Natural killer cell treated with Interleukin-12 subunit alpha and Interleukin-12 subunit beta and Interleukin-15 and Interleukin-18, amount 100 ng/mL, for 72 hours (primary cell): ENCODE measurements around the gene FMN1. TPM values are rescaled to one million over a fixed set of nuclear protein-coding genes. Genes with fewer than 3 reads are reported as not detected.
"Not testable (repeated sequence)": the region's sequence is repeated elsewhere in the genome, so short reads cannot be mapped to it uniquely, and the experiment has no call there.

Experiments
- ATAC-seq, 2 donors: fragments of 150-1000 bp; cut with Tn5 transposase in 1 of 2; sonication (Bioruptor Pico), chemical (Tn5 transposase) in 1 of 2; 2 replicates each; pipeline ENCODE4 v1.10.0; 2021
- DNase-seq: peaks from one replicate; pipeline ENCODE4 v3.0.0; 2022; ENCODE audit warnings: low spot score
- H3K27ac Mint-ChIP-seq, 2 donors: 1 replicate in 1 of 2; 2 replicates in 1 of 2; pipeline ENCODE4 v1.8.0; 2022; ENCODE audit warnings: mixed read lengths in 2 of 2, mild to moderate bottlenecking in 1 of 2, moderate library complexity in 1 of 2
- H3K27me3 Mint-ChIP-seq, 2 donors: 1 replicate in 1 of 2; 2 replicates in 1 of 2; pipeline ENCODE4 v1.8.0; 2022; ENCODE audit warnings: mixed read lengths in 2 of 2
- H3K36me3 Mint-ChIP-seq: one replicate; pipeline ENCODE4 v1.8.0; 2022; ENCODE audit warnings: mixed read lengths
- H3K4me1 Mint-ChIP-seq, 2 donors: 1 replicate in 1 of 2; 2 replicates in 1 of 2; pipeline ENCODE4 v1.8.0; 2022; ENCODE audit warnings: low read depth in 2 of 2, mixed read lengths in 2 of 2, mild to moderate bottlenecking in 1 of 2
- H3K4me3 Mint-ChIP-seq: one replicate; pipeline ENCODE4 v1.8.0; 2022; ENCODE audit warnings: mixed read lengths
- H3K9me3 Mint-ChIP-seq: 2 replicates; pipeline ENCODE4 v1.8.0; 2022; ENCODE audit warnings: mixed read lengths
- total RNA-seq, 2 donors: library from RNA; stranded (reverse); gene quantifications; one replicate each; pipeline ENCODE4 v1.2.3, GENCODE V29; 2022

The FMN1 gene
- total RNA-seq, 2 donors from 2014 or later: 0.55 to 2.6 TPM

GRCh38 chr15:32950051-32950450 is 244.5 kb downstream of the FMN1 start:
- H3K4me3 Mint-ChIP-seq, DNase-seq, H3K9me3 Mint-ChIP-seq, H3K36me3 Mint-ChIP-seq, ATAC-seq, H3K27ac Mint-ChIP-seq, H3K27me3 Mint-ChIP-seq, H3K4me1 Mint-ChIP-seq: not testable (repeated sequence)

GRCh38 chr15:32946210-32946609 is 248.3 kb downstream of the FMN1 start:
- no peaks in the 10 kb centered on the region for H3K36me3 Mint-ChIP-seq
- ATAC-seq: no peak
- H3K4me1 Mint-ChIP-seq: no peaks in the 10 kb centered on the region
- no peak overlapping the region for H3K27ac Mint-ChIP-seq
- H3K4me3 Mint-ChIP-seq: no peak overlapping the region
- H3K9me3 Mint-ChIP-seq: peaks cover 5% of the 10 kb centered on the region
- H3K27me3 Mint-ChIP-seq: peaks cover 0 to 7% of the 10 kb centered on the region in 2 donors
- DNase-seq: no peak

- Mint-ChIP-seq H3K36me3 (no peaks in the 10 kb centered on the region), H3K9me3 (peaks cover 4% of the 10 kb centered on the region), H3K27ac (no peak overlapping the region), H3K4me3 (no peak overlapping the region), H3K4me1 (no peaks in the 10 kb centered on the region), H3K27me3 (peaks cover 0 to 6% of the 10 kb centered on the region in 2 donors)
- DNase-seq (no peak), ATAC-seq (no peak)
Measured at GRCh38 chr15:32944431-32944830, 250.1 kb downstream of the FMN1 start.

DNA sequence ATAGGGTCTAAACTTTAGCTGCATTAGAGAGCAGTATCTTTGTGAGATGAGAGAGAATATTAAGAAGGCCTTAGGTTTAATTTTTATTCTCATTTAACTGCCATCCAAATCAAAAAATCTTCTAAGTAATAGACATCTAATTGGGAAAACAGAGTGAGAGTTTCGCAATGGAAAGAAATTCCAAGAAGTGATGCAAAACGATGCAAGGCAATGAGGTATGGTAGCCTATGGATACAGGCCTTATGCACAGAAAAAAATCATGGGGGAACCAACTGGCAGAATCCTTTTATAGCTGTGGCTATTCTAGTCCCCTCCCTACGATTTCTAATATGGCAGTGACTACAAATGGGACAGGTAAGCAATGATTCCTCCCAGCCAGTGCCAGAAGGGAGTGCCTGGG is 250.8 kb downstream of the FMN1 start:
- no peak overlapping the region for H3K4me3 Mint-ChIP-seq
- H3K4me1 Mint-ChIP-seq: no peaks in the 10 kb centered on the region
- H3K27ac Mint-ChIP-seq: no peak overlapping the region
- H3K36me3 Mint-ChIP-seq: no peaks in the 10 kb centered on the region
- peaks cover 0 to 2% of the 10 kb centered on the region in 2 donors for H3K27me3 Mint-ChIP-seq
- DNase-seq (no peak), ATAC-seq (no peak)
- H3K9me3 Mint-ChIP-seq: no peaks in the 10 kb centered on the region

DNA sequence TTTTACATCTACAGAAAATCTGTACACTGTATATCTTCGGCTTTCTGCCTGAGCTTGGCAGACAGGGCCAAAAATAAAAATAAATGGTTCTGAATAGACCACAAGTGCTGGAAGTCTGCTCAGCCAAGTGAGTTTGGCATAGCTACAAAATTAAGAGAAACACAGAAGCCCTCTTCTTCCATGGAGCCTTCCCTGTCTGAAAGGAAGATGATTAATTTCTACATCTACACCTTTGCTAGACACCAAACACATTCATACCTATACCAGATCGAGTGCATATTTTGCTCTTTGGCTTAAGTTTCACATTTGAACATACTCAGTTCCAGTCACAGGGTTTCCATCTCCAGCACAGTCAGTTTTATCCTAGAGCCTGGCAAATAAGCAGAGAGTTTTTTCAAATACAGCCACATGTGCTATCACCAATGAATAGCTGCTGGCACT is 252.1 kb downstream of the FMN1 start:
- ATAC-seq: peak in 1 of 2 donors; percentile 65
- DNase-seq: no peak
- no peaks in the 10 kb centered on the region for H3K4me1 Mint-ChIP-seq
- H3K9me3 Mint-ChIP-seq: no peaks in the 10 kb centered on the region
- peaks cover 0 to 2% of the 10 kb centered on the region in 2 donors for H3K27me3 Mint-ChIP-seq
- no peak overlapping the region for H3K4me3 Mint-ChIP-seq
- H3K36me3 Mint-ChIP-seq: no peaks in the 10 kb centered on the region
- H3K27ac Mint-ChIP-seq: no peak overlapping the region

DNA sequence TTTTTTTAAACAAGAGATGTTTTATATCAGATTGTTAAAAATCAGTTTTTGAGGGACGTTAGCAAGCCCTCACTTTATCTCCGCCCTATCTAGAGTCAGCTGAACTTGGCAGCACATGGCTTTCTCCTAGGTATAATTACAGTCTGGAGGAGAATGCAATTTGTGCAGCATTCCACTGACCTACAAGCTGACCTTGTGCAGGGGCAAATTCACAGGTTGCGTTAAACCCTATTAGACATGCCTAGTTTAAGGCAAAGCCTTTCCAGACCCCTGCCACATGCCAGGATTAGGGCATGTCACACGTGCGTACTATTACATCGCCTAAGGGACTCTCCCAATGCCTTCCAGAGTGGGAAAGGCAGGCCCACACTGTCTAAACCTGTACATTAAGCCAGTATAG is 252.7 kb downstream of the FMN1 start:
- Mint-ChIP-seq H3K4me1 (no peaks in the 10 kb centered on the region), H3K27me3 (peaks cover 0 to 2% of the 10 kb centered on the region in 2 donors), H3K27ac (no peak overlapping the region), H3K9me3 (no peaks in the 10 kb centered on the region), H3K36me3 (no peaks in the 10 kb centered on the region), H3K4me3 (no peak overlapping the region)
- DNase-seq (no peak), ATAC-seq (no peak)

GRCh38 chr15:32936976-32937375 is 257.5 kb downstream of the FMN1 start:
- DNase-seq: no peak
- Mint-ChIP-seq H3K4me1 (no peaks in the 10 kb centered on the region), H3K27me3 (peaks cover 11 to 16% of the 10 kb centered on the region in 2 donors), H3K36me3 (peaks cover 10% of the 10 kb centered on the region), H3K27ac (no peak overlapping the region), H3K9me3 (peaks cover 3% of the 10 kb centered on the region), H3K4me3 (no peak overlapping the region)
- ATAC-seq: no peak

GRCh38 chr15:32936283-32936918 is 258.1 kb downstream of the FMN1 start:
- H3K27ac Mint-ChIP-seq: no peak overlapping the region
- no peaks in the 10 kb centered on the region for H3K4me1 Mint-ChIP-seq
- peaks cover 10% of the 10 kb centered on the region for H3K36me3 Mint-ChIP-seq
- H3K4me3 Mint-ChIP-seq: no peak overlapping the region
- ATAC-seq (no peak), DNase-seq (no peak)
- H3K27me3 Mint-ChIP-seq: peaks cover 11 to 16% of the 10 kb centered on the region in 2 donors
- peaks cover 3% of the 10 kb centered on the region for H3K9me3 Mint-ChIP-seq

GRCh38 chr15:32935139-32935538 is 259.4 kb downstream of the FMN1 start:
- Mint-ChIP-seq H3K27ac (no peak overlapping the region), H3K4me3 (no peak overlapping the region), H3K9me3 (peaks cover 3% of the 10 kb centered on the region), H3K36me3 (peaks cover 10% of the 10 kb centered on the region), H3K27me3 (peaks cover 14 to 16% of the 10 kb centered on the region in 2 donors), H3K4me1 (no peaks in the 10 kb centered on the region)
- ATAC-seq (no peak), DNase-seq (no peak)

- Mint-ChIP-seq H3K4me1 (no peaks in the 10 kb centered on the region), H3K27me3 (peaks cover 14 to 16% of the 10 kb centered on the region in 2 donors), H3K4me3 (no peak overlapping the region), H3K9me3 (peaks cover 3% of the 10 kb centered on the region), H3K36me3 (peaks cover 10% of the 10 kb centered on the region), H3K27ac (no peak overlapping the region)
- ATAC-seq (no peak), DNase-seq (no peak)
Measured at GRCh38 chr15:32933236-32933635, 261.3 kb downstream of the FMN1 start.

GRCh38 chr15:32928876-32929275 is 265.6 kb downstream of the FMN1 start:
- Mint-ChIP-seq H3K36me3 (no peaks in the 10 kb centered on the region), H3K4me3 (no peak overlapping the region), H3K9me3 (peaks cover 3% of the 10 kb centered on the region), H3K27me3 (peaks cover 0 to 9% of the 10 kb centered on the region in 2 donors), H3K27ac (no peak overlapping the region), H3K4me1 (no peaks in the 10 kb centered on the region)
- ATAC-seq: no peak
- no peak for DNase-seq

DNA sequence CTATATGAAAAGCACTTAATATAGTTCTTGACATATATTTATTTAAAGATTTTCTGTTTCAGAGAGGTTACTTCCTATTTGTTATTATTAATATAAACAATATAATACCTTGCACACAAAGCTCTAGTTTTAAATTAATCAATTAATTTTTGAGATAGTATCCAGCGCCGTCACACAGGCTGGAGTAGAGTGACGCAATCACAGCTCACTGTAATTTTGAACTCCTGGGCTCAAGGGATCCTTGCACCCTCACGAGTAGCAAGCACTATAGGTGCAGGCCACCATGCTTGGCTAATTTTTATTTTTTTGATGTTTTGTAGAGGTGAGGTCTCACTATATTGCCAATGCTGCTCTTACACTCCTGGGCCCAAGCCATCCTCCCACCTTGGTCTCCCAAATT is 267.4 kb downstream of the FMN1 start:
- H3K4me3 Mint-ChIP-seq: no peak overlapping the region
- peaks cover 0 to 6% of the 10 kb centered on the region in 2 donors for H3K27me3 Mint-ChIP-seq
- H3K9me3 Mint-ChIP-seq: peaks cover 3% of the 10 kb centered on the region
- DNase-seq: no peak
- no peaks in the 10 kb centered on the region for H3K36me3 Mint-ChIP-seq
- no peak overlapping the region for H3K27ac Mint-ChIP-seq
- no peaks in the 10 kb centered on the region for H3K4me1 Mint-ChIP-seq
- ATAC-seq: no peak

GRCh38 chr15:32923176-32923575 is 271.3 kb downstream of the FMN1 start:
- H3K9me3 Mint-ChIP-seq: peaks cover 3% of the 10 kb centered on the region
- ATAC-seq (no peak), DNase-seq (no peak)
- no peaks in the 10 kb centered on the region for H3K4me1 Mint-ChIP-seq
- no peak overlapping the region for H3K4me3 Mint-ChIP-seq
- H3K27ac Mint-ChIP-seq: no peak overlapping the region
- H3K36me3 Mint-ChIP-seq: no peaks in the 10 kb centered on the region
- peaks cover 0 to 9% of the 10 kb centered on the region in 2 donors for H3K27me3 Mint-ChIP-seq

- Mint-ChIP-seq H3K36me3 (no peaks in the 10 kb centered on the region), H3K9me3 (peaks cover 3% of the 10 kb centered on the region), H3K27ac (no peak overlapping the region), H3K27me3 (peaks cover 0 to 9% of the 10 kb centered on the region in 2 donors), H3K4me1 (no peaks in the 10 kb centered on the region), H3K4me3 (no peak overlapping the region)
- DNase-seq (no peak), ATAC-seq (no peak)
Measured at GRCh38 chr15:32922541-32922940, 272.0 kb downstream of the FMN1 start.
